HG03175 (cell line): ENCODE results near the gene ENSA.
"Not testable (repeated sequence)": the region's sequence is repeated elsewhere in the genome, so short reads cannot be mapped to it uniquely, and the experiment has no call there.

Source experiments
- ATAC-seq: cut with Tn5 transposase; IDR thresholded peaks from one replicate; pipeline ENCODE4 v1.9.1; 2021; ENCODE audit warnings: mild to moderate bottlenecking, moderate library complexity; ENCODE audit not compliant: unreplicated experiment

Gene ENSA, protein sequence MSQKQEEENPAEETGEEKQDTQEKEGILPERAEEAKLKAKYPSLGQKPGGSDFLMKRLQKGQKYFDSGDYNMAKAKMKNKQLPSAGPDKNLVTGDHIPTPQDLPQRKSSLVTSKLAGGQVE

GRCh38 chr1:150629115-150629928, at the start of gene ENSA:
Gene ENSA, minus strand, starts transcription at chr1:150629612. Its CDS starts 142 bp downstream, at chr1:150629470.
- ATAC-seq = peak; percentile 94

- ATAC-seq = no peak
Observed at GRCh38 chr1:150678988-150679387, 49.6 kb upstream of the ENSA start.

GRCh38 chr1:150674881-150675280, 45.5 kb upstream of the ENSA start:
- ATAC-seq = no peak

GRCh38 chr1:150663321-150663720, 33.9 kb upstream of the ENSA start:
- no peak for ATAC-seq

GRCh38 chr1:150662811-150663210, 33.4 kb upstream of the ENSA start:
- no peak for ATAC-seq

DNA sequence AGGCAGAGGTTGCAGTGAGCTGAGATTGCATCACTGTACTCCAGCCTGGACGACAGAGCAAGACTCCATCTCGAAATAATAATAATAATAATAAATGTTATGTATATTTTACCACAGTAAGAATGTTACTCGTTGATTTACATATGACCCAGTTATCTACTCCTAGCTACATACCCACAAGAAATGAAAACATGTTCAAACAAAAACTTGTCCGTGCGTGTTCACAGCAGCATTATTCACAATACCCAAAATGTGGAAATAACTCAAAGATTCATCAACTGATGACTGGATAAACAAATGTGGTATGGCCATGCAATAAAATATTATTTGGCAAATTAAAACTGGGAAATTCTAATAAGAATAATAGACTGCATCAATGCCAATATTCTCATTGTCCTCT, 31.7 kb upstream of the ENSA start:
- no peak for ATAC-seq

GRCh38 chr1:150660584-150660983, 31.2 kb upstream of the ENSA start:
- ATAC-seq = no peak

GRCh38 chr1:150657064-150657463, 27.7 kb upstream of the ENSA start:
- not testable (repeated sequence) for ATAC-seq

DNA sequence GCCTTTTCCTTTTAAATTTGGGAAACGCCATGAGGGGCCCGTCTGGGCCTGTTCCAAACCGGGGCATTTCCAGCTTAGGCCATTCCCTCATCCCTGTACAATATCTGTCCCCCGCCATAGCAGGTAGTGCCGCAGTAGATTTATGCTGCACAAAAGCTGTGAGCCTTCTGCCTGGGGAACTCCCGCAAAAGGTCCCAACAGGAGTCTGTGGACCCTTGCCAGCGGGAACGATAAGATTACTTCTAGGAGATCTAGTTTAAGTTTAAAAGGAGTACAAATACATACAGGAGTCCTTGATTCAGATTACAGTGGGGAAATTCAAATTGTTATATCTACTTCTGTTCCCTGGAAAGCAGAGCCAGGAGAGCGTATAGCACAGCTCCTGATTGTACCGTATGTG, 25.2 kb upstream of the ENSA start:
- ATAC-seq = not testable (repeated sequence)

- ATAC-seq = no peak
Observed at GRCh38 chr1:150650193-150650592, 20.8 kb upstream of the ENSA start.

- ATAC-seq = no peak
Observed at GRCh38 chr1:150649441-150650075, 20.1 kb upstream of the ENSA start.

DNA sequence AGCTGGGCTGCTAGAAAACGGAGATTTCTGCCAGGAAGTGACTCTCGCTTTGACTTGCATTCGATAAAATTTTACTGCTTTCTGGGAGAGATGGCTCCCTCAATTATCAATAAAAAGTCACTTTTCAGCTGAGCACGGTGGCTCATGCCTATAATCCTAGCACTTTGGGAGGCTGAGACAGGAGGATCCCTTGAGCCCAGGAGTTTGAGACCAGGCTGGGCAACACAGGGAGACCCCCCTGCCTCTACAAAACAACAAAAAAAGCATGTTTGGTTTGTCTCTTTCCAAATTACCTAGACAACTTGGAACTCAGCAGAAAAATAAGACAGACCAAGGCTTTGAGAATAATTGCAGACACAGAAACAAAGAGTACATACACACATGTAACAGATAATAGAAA, 12.9 kb upstream of the ENSA start:
- no peak for ATAC-seq

GRCh38 chr1:150641126-150641815, 11.9 kb upstream of the ENSA start:
- ATAC-seq = not testable (repeated sequence)

- ATAC-seq = not testable (repeated sequence)
Observed at GRCh38 chr1:150638430-150638829, 9.0 kb upstream of the ENSA start.

- not testable (repeated sequence) for ATAC-seq
Observed at GRCh38 chr1:150634839-150635622, 5.6 kb upstream of the ENSA start.

DNA sequence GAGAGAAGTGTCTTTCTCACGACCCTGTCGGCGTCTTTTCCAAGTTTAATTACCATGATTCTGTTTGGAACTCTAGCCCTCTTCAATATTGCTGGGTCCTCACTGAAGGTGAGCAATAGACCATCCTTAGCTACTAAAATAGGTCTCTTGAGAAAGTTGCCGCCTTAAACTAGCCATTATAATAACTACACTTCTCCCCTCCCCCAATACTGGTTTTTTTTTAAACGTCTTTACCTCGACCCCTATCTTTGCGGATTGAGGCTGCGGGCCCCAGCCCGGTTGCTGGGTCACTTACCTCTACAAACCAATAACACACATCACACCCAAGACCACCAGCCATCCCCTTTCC, 672 bp downstream of the ENSA start:
- no peak for ATAC-seq

- ATAC-seq = no peak
Observed at GRCh38 chr1:150627826-150628410, 1.5 kb downstream of the ENSA start.

DNA sequence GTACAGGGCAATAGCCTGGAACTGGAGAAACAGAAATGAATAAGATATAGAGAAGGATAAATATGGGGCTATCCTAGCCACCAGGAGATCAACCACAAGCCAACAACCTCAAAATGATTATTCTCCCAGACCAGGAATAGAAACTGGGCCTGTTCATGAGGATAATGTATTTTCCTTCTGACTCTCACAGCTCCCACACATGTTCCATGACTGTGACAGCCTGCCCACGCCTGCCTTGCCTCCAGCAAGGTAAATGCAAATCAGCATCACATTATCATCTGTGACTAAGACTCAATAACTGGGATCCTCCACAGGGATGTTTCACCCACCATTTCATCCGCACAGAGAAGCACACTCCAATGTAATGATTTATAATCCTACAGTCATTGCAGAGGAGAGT, 3.3 kb downstream of the ENSA start:
- ATAC-seq = no peak

DNA sequence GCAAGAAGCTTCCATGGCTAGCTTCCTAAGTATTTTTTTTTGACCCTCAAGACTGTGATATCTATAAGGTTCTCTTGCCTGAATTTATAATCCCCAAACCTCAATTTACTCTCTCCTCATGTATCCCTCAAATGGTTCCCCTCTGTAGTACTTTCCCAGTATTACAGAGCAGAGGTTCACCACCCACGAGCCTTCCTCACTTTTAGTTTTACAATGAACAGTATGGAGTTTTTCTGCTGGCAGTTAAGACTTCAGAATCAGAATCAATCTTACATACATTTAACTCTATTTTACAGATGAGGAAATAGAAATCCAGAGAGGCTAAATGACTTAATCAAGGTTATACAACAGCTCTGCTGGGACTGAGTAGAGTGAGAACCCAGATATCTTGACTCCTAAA, 4.9 kb downstream of the ENSA start:
- ATAC-seq = not testable (repeated sequence)

DNA sequence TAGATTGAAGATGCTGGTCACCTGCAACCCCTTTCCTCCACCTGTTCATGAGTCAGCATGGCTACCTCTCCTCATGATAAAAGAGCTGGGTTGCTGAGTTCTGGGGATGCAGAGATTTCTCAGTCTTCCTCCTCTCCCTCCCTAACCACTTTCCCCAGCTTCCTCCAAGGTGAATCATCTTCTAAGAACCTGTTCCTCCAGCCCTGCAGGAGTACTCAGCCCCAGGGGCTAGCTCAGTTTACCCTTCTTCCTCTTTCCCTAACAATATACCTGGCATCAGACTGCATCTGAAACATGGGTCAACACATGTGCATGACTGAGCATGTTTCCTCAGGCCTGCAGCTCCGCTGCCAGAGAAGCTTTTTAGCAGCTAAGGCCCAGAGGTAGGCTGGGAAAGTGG, 5.3 kb downstream of the ENSA start:
- not testable (repeated sequence) for ATAC-seq
